Smooth muscle cell (in vitro differentiated cells): ENCODE results near the gene DTYMK. TPM values are rescaled to one million over a fixed set of nuclear protein-coding genes. Genes with fewer than 3 reads are reported as not detected.
"Not testable (repeated sequence)": the region's sequence is repeated elsewhere in the genome, so short reads cannot be mapped to it uniquely, and the experiment has no call there.

ENCODE experiments used
- DNase-seq: peaks from one replicate; lab custom pipeline; 2025; ENCODE audit not compliant: unreplicated experiment; lab: John Stamatoyannopoulos, UW
- H2AFZ ChIP-seq: fragments of 200-600 bp; sonication (generic); 2 replicates; pipeline ENCODE4 v1.6.0; 2016; ENCODE audit warnings: antibody characterized with exemption, low read depth, mild to moderate bottlenecking
- H3F3A ChIP-seq: fragments of 200-600 bp; sonication (generic); 2 replicates; pipeline ENCODE4 v1.6.0; 2017; ENCODE audit warnings: antibody characterized with exemption, low read depth
- H3K27ac ChIP-seq: fragments of 200-600 bp; sonication (generic); 2 replicates; pipeline ENCODE4 v1.5.1; 2016; ENCODE audit warnings: low read depth, mild to moderate bottlenecking
- H3K27me3 ChIP-seq: fragments of 200-600 bp; sonication (generic); 2 replicates; pipeline ENCODE4 v1.6.1; 2016; ENCODE audit warnings: low read depth, mild to moderate bottlenecking
- H3K36me3 ChIP-seq: fragments of 200-600 bp; sonication (generic); 2 replicates; pipeline ENCODE4 v1.5.1; 2016; ENCODE audit warnings: low read depth
- H3K4me1 ChIP-seq: fragments of 200-600 bp; sonication (generic); 2 replicates; pipeline ENCODE4 v1.5.1; 2016; ENCODE audit warnings: low read depth
- H3K4me2 ChIP-seq: fragments of 200-600 bp; sonication (generic); 2 replicates; pipeline ENCODE4 v1.6.0; 2016; ENCODE audit warnings: mild to moderate bottlenecking
- H3K4me3 ChIP-seq: fragments of 200-600 bp; sonication (generic); 2 replicates; pipeline ENCODE4 v1.5.1; 2016; ENCODE audit warnings: mild to moderate bottlenecking
- H3K79me2 ChIP-seq: fragments of 200-600 bp; sonication (generic); 2 replicates; pipeline ENCODE4 v1.6.0; 2016; ENCODE audit warnings: low read depth, mild to moderate bottlenecking
- H3K9ac ChIP-seq: fragments of 200-600 bp; sonication (generic); 2 replicates; pipeline ENCODE4 v1.6.0; 2016; ENCODE audit warnings: low read depth
- H3K9me3 ChIP-seq: fragments of 200-600 bp; sonication (generic); replicated peaks from 2 replicates; pipeline ENCODE4 v1.5.1; 2016; ENCODE audit warnings: low read depth
- H4K20me1 ChIP-seq: fragments of 200-600 bp; sonication (generic); 2 replicates; pipeline ENCODE4 v1.6.0; 2016; ENCODE audit warnings: low read depth
- CTCF ChIP-seq: fragments of 200-600 bp; sonication (generic); IDR thresholded peaks from 2 replicates; pipeline ENCODE4 v1.5.1; 2017; ENCODE audit warnings: borderline replicate concordance, mild to moderate bottlenecking, antibody characterized with exemption; ENCODE audit not compliant: insufficient read depth, poor library complexity, severe bottlenecking
- WGBS: methylation state at CpG from one replicate; pipeline ENCODE4 v1.1.7; 2016; ENCODE audit warnings: low lambda C conversion rate; 5-methylcytosine and 5-hydroxymethylcytosine counted together
- polyA plus RNA-seq: library from polyadenylated mRNA; unstranded; fragments of >200 nt; fragmentation: Nextera tagmentation; extraction: Ambion mirVana; gene quantifications from 2 replicates; pipeline ENCODE4 v1.2.1, GENCODE V29; 2016
- total RNA-seq: library from RNA; depleted of rRNA; stranded (reverse); fragments of >200 nt; gene quantifications from 2 replicates; pipeline ENCODE4 v1.2.3, GENCODE V29; 2014

Gene DTYMK
- total and polyA plus RNA-seq, 2 experiments from 2014 or later, result 22.2 to 65.8 TPM

DNA sequence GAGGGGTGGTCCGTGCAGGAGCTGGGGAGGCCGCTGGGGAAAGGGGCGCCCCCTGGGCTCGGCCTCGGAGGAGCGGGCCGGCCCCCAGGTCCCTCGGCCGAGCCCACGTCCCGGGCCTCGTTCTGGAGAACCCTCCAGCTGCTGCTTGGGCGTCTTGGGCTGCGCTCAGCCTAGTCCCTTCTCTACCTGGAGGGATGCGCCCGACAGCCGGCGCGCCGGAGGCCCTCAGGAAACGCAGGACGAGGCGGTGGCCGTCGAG is 47.5 kb upstream of the DTYMK start:
- H3K36me3 ChIP-seq, result no peaks in the 10 kb centered on the region
- H3K79me2 ChIP-seq, result no peaks in the 10 kb centered on the region
- H3K27ac ChIP-seq, result no peak overlapping the region
- H3F3A ChIP-seq, result no peaks in the 10 kb centered on the region
- H3K4me3 ChIP-seq, result peak overlapping the region; percentile 75
- peaks cover 18% of the 10 kb centered on the region for H4K20me1 ChIP-seq
- H3K9me3 ChIP-seq, result no peaks in the 10 kb centered on the region
- no peak overlapping the region for H3K9ac ChIP-seq
- no peak for TF ChIP-seq CTCF
- H2AFZ ChIP-seq, result no peak overlapping the region
- DNase-seq, result no peak
- H3K4me1 ChIP-seq, result no peaks in the 10 kb centered on the region
- 13% methylated on average over 18 of the region's 25 CpGs for WGBS
- no peaks in the 10 kb centered on the region for H3K27me3 ChIP-seq
- H3K4me2 ChIP-seq, result peak overlapping the region; percentile 87

DNA sequence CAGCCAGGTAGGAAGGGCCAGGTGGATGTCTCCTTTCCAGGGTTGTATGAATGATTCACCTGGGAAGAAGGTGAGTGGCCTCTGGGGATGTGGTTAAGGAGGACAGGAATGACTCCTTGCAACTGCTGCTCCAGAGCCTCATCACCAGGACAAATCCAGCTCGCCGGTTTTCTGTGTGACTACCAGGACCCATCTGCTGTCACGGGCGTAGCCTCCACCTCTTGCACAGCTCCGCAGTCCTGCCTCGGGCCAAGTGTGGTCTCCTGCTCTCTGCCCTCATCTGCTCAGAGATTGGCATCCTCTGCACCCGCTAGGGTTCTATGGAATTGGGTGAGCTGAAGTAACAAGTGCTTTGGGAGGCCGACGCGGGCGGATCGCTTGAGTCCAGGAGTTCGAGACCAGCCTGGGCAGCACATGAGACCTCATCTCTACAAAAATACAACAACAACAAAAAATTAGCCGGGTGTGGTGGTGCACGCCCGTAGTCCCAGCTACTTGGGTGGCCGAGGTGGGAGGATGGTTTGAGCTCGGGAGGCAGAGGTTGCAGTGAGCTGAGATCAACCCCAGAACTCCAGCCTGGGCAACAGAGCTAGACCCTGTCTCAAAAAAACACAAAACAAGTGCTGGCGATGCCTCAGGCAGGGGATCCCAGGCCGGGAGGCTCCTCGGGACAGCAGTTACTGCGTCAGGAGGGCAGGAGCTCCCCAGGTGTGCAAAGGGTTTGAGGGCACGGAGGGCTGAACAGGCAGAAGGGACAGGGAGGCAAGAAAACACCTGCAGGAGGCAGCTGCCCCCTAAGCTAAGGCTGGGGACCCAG is 47.0 kb upstream of the DTYMK start:
- 86% methylated on average over 23 of the region's 23 CpGs for WGBS
- H3K36me3 ChIP-seq, result no peaks in the 10 kb centered on the region
- peak overlapping the region; percentile 75 for H3K4me3 ChIP-seq
- no peak overlapping the region for H2AFZ ChIP-seq
- peaks cover 15% of the 10 kb centered on the region for H4K20me1 ChIP-seq
- H3K79me2 ChIP-seq, result no peaks in the 10 kb centered on the region
- no peaks in the 10 kb centered on the region for H3F3A ChIP-seq
- H3K27me3 ChIP-seq, result no peaks in the 10 kb centered on the region
- no peaks in the 10 kb centered on the region for H3K9me3 ChIP-seq
- H3K4me2 ChIP-seq, result peak overlapping the region; percentile 87
- no peak for TF ChIP-seq CTCF
- H3K4me1 ChIP-seq, result no peaks in the 10 kb centered on the region
- H3K9ac ChIP-seq, result no peak overlapping the region
- H3K27ac ChIP-seq, result no peak overlapping the region
- DNase-seq, result no peak

GRCh38 chr2:241732513-241733186 is 46.0 kb upstream of the DTYMK start:
- H3K4me2 ChIP-seq, result peak overlapping the region; percentile 69
- H3K27ac ChIP-seq, H3K4me3 ChIP-seq, H3K79me2 ChIP-seq, H3F3A ChIP-seq, H3K36me3 ChIP-seq, H3K27me3 ChIP-seq, H3K4me1 ChIP-seq, H2AFZ ChIP-seq, DNase-seq, H3K9ac ChIP-seq, H3K9me3 ChIP-seq, H4K20me1 ChIP-seq: not testable (repeated sequence)
- 45% methylated on average over 26 of the region's 26 CpGs for WGBS
- TF ChIP-seq CTCF, result peak; percentile 59
